Parathyroid adenoma (tissue), 2 donors: ENCODE data around the gene CANX.
A peak's percentile ranks its signal among the peaks of the same experiment; 100 is the strongest.

Experiments
- H2AFZ ChIP-seq: fragments of 300-600 bp; sonication (generic); one replicate; pipeline ENCODE4 v1.7.0; 2017; ENCODE audit warnings: antibody characterized with exemption, mild to moderate bottlenecking
- H3K27ac ChIP-seq: fragments of 300-600 bp; sonication (generic); one replicate; pipeline ENCODE4 v1.7.0; 2017
- H3K27me3 ChIP-seq: fragments of 300-600 bp; sonication (generic); one replicate; pipeline ENCODE4 v1.7.0; 2017; ENCODE audit warnings: low read length; ENCODE audit not compliant: control insufficient read depth, insufficient read depth
- H3K36me3 ChIP-seq: fragments of 300-600 bp; sonication (generic); one replicate; pipeline ENCODE4 v1.7.0; 2017; ENCODE audit warnings: low read length; ENCODE audit not compliant: control insufficient read depth, insufficient read depth
- H3K4me1 ChIP-seq: fragments of 300-600 bp; sonication (generic); one replicate; pipeline ENCODE4 v1.7.0; 2017; ENCODE audit warnings: control low read depth
- H3K4me2 ChIP-seq: fragments of 300-600 bp; sonication (generic); one replicate; pipeline ENCODE4 v1.7.0; 2017; ENCODE audit warnings: low read length
- H3K4me3 ChIP-seq: fragments of 300-600 bp; sonication (generic); one replicate; pipeline ENCODE4 v1.7.0; 2017; ENCODE audit warnings: low read depth, low read length
- H3K79me2 ChIP-seq: fragments of 300-600 bp; sonication (generic); one replicate; pipeline ENCODE4 v1.7.0; 2017; ENCODE audit warnings: control low read depth
- H3K9ac ChIP-seq: fragments of 300-600 bp; sonication (generic); one replicate; pipeline ENCODE4 v1.7.0; 2017; ENCODE audit warnings: mild to moderate bottlenecking
- H3K9me3 ChIP-seq: fragments of 300-600 bp; sonication (generic); one replicate; pipeline ENCODE4 v1.7.0; 2017; ENCODE audit warnings: low read length; ENCODE audit not compliant: control insufficient read depth
- TF ChIP-seq, protein P1 (sequence below): fragments of 300-600 bp; sonication (generic); IDR thresholded peaks from one replicate; pipeline ENCODE4 v1.7.0; 2017; ENCODE audit warnings: antibody characterized with exemption, mild to moderate bottlenecking
- donor health status: primary hyperparathyroidism.

Gene CANX

DNA sequence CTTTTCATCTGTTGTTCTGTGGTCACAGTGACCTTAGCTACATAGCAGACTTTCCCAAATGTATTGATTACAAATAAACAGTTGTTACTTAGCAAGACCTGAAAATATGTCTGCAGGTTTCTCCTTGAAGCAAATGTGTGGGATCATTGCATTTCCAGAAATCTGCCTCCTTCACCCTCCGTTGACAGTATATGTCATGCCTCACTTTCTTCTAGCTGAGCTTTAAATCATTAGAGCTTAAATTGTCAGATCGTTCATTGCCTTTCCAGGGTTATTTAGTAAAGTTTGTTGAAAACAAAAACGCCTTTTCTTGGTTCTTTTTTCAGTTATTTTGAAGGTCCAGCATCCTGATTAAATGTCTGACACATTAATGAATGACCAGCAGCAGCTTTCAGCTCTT is 31.6 kb downstream of the CANX start:
- TF ChIP-seq, protein P1, sequence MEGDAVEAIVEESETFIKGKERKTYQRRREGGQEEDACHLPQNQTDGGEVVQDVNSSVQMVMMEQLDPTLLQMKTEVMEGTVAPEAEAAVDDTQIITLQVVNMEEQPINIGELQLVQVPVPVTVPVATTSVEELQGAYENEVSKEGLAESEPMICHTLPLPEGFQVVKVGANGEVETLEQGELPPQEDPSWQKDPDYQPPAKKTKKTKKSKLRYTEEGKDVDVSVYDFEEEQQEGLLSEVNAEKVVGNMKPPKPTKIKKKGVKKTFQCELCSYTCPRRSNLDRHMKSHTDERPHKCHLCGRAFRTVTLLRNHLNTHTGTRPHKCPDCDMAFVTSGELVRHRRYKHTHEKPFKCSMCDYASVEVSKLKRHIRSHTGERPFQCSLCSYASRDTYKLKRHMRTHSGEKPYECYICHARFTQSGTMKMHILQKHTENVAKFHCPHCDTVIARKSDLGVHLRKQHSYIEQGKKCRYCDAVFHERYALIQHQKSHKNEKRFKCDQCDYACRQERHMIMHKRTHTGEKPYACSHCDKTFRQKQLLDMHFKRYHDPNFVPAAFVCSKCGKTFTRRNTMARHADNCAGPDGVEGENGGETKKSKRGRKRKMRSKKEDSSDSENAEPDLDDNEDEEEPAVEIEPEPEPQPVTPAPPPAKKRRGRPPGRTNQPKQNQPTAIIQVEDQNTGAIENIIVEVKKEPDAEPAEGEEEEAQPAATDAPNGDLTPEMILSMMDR, result no peak
- Histone ChIP-seq H3K4me1 (peaks cover 9% of the 10 kb centered on the region), H3K9me3 (no peaks in the 10 kb centered on the region), H3K36me3 (no peaks in the 10 kb centered on the region), H3K27ac (no peak overlapping the region), H3K79me2 (peaks cover 7% of the 10 kb centered on the region), H3K4me3 (no peak overlapping the region), H2AFZ (no peak overlapping the region), H3K9ac (no peak overlapping the region), H3K27me3 (no peaks in the 10 kb centered on the region), H3K4me2 (no peak overlapping the region)

DNA sequence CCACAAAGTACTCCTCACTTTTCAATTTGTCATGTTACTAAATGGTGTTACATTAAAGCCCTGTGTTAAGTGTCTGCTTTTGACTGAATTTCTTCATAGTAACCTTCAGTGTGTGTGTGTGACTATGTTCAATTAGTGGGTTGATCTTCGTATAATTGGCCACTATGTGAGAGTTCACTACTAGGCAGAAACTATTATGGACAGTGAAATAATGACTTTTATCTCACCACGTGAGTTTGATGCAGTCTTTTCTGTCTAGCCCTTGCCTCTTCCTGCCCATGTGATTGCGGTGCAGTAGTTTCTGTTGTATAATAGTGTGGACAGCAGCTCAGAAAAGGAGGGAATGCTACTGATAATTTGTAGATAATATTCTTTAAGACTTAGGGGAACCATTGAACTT is 32.1 kb downstream of the CANX start:
- H3K9ac ChIP-seq, result no peak overlapping the region
- H3K79me2 ChIP-seq, result peaks cover 12% of the 10 kb centered on the region
- H3K4me2 ChIP-seq, result no peak overlapping the region
- no peaks in the 10 kb centered on the region for H3K27me3 ChIP-seq
- H2AFZ ChIP-seq, result no peak overlapping the region
- TF ChIP-seq, protein P1, result no peak
- peaks cover 9% of the 10 kb centered on the region for H3K4me1 ChIP-seq
- no peak overlapping the region for H3K27ac ChIP-seq
- no peaks in the 10 kb centered on the region for H3K36me3 ChIP-seq
- no peak overlapping the region for H3K4me3 ChIP-seq
- H3K9me3 ChIP-seq, result no peaks in the 10 kb centered on the region

DNA sequence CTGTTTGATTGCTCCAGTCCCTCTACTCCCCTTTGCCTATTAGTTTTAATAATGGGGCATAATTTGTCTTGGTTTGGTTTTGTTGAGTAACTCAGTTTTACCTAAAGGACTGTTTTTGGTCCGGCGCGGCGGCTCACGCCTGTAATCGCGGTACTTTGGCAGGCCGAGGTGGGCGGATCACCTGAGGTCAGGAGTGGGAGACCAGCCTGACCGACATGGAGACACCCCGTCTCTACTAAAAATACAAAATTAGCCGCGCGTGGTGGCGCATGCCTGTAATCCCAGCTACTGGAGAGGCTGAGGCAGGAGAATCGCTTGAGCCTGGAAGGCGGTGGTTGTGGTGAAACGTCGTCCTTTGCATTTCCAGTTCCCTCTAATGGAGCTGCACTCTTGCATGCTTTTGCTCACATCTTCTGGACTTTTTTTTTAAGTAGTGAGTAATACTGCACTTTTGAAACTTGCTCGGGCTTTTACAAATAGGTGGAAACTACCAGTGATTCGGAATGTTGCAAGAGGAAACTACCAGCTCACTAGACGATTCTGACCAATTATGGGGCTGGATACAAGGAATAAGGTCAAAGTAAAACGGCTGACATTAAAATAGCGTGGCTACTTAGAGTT is 33.1 kb downstream of the CANX start:
- Histone ChIP-seq H3K36me3 (no peaks in the 10 kb centered on the region), H3K9ac (no peak overlapping the region), H3K4me2 (peak overlapping the region; percentile 57), H3K4me3 (peak overlapping the region; percentile 55), H2AFZ (peak overlapping the region; percentile 77), H3K4me1 (peaks cover 9% of the 10 kb centered on the region), H3K9me3 (no peaks in the 10 kb centered on the region), H3K27me3 (no peaks in the 10 kb centered on the region), H3K27ac (peak overlapping the region; percentile 87), H3K79me2 (peaks cover 21% of the 10 kb centered on the region)
- TF ChIP-seq, protein P1, result no peak

DNA sequence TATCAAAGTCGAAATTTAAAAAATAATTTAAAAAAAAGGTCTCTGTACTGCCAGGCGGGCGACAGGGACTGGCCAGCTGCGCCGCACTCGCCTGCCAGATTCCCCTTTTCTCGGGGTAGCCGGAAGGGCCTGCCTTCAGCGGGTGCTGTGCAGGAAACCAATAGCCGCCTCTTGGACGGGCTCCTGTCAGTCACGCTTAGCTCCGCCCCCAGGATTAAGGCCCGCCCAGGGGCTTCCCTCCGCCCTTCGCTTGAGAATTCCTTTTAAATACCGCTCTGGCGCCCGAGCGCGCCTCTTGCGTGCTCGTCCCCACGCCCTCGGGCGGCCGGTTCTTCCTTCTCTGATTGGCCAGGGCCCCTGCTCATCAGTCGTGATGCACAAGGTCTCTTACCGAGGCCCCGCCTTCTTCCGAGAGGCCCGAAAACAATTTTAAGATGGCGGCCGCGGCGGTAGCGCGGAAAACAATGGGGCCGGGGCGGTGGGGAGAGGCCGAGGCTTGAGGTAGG is 33.7 kb downstream of the CANX start, which contains the start of gene MAML1:
Gene MAML1 (plus strand): TSS at position 411 of the 506 bp plus-strand sequence. CDS start 291 bp downstream, outside the sequence.
- H3K9me3 ChIP-seq, result no peaks in the 10 kb centered on the region
- H3K4me2 ChIP-seq, result peak within 1 kb of the TSS; percentile 67
- H3K27ac ChIP-seq, result peak within 1 kb of the TSS; percentile 87
- peaks cover 13% of the 10 kb centered on the region for H3K4me1 ChIP-seq
- no peaks in the 10 kb centered on the region for H3K27me3 ChIP-seq
- peak within 1 kb of the TSS; percentile 55 for H3K4me3 ChIP-seq
- TF ChIP-seq, protein P1, result no peak
- no peaks in the 10 kb centered on the region for H3K36me3 ChIP-seq
- peak within 1 kb of the TSS; percentile 77 for H2AFZ ChIP-seq
- H3K9ac ChIP-seq, result no peak within 1 kb of the TSS
- H3K79me2 ChIP-seq, result peaks cover 26% of the 10 kb centered on the region
